Stimulated activated naive B cell treated with anti-CD40 and anti-IgM and Interleukin-4, amounts not matched to agents 10 μg/mL and 1 μg/mL and 100 μg/mL, for 72 hours (primary cell): ENCODE data around the gene KLHL30.

Experiments
- ATAC-seq, 2 donors: fragments of 150-1000 bp; cut with Tn5 transposase; replicated peaks; 2 replicates each; pipeline ENCODE4 v1.10.0; 2021; ENCODE audit warnings: moderate library complexity in 1 of 2
- DNase-seq: peaks from one replicate; pipeline ENCODE4 v3.0.0; 2021
- H3K27ac Mint-ChIP-seq: one replicate; pipeline ENCODE4 v1.8.0; 2022; ENCODE audit warnings: mild to moderate bottlenecking, mixed read lengths
- H3K27me3 Mint-ChIP-seq, 2 donors: one replicate each; pipeline ENCODE4 v1.8.0; 2022; ENCODE audit warnings: mixed read lengths in 2 of 2
- H3K36me3 Mint-ChIP-seq, 2 donors: one replicate each; pipeline ENCODE4 v1.8.0; 2022; ENCODE audit warnings: mixed read lengths in 2 of 2, mild to moderate bottlenecking in 1 of 2
- H3K4me1 Mint-ChIP-seq, 2 donors: one replicate each; pipeline ENCODE4 v1.8.0; 2022; ENCODE audit warnings: mixed read lengths in 2 of 2, mild to moderate bottlenecking in 1 of 2
- H3K4me3 Mint-ChIP-seq, 2 donors: one replicate each; pipeline ENCODE4 v1.8.0; 2022; ENCODE audit warnings: mild to moderate bottlenecking in 2 of 2, mixed read lengths in 2 of 2, moderate library complexity in 1 of 2
- H3K9me3 Mint-ChIP-seq, 2 donors: one replicate each; pipeline ENCODE4 v1.8.0; 2022; ENCODE audit warnings: mixed read lengths in 2 of 2, mild to moderate bottlenecking in 1 of 2

The KLHL30 gene

DNA sequence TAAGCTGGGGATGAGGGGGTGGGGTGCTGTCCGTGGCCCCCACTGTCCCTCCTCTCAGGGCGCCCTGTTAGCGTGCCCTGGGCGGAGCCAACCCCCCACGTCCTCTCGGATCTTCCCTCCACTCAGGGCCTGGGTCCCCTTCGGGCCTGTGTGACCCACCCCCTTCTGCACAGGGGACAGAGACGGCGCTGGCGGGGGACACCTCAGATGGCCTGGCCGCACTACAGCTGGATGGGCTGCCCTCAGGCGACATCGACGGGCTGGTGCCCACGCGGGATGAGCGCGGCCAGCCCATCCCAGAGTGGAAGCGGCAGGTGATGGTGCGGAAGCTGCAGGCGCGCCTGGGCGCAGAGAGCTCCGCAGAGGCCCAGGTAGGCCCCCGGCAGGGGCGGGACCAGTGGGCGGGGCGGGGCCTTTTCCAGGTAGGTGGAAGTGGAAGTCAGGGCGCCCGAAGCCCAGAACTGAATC is 9.9 kb upstream of the KLHL30 start:
- H3K27me3 Mint-ChIP-seq, result no peaks in the 10 kb centered on the region
- no peak for ATAC-seq
- peaks cover 0 to 2% of the 10 kb centered on the region in 2 donors for H3K36me3 Mint-ChIP-seq

DNA sequence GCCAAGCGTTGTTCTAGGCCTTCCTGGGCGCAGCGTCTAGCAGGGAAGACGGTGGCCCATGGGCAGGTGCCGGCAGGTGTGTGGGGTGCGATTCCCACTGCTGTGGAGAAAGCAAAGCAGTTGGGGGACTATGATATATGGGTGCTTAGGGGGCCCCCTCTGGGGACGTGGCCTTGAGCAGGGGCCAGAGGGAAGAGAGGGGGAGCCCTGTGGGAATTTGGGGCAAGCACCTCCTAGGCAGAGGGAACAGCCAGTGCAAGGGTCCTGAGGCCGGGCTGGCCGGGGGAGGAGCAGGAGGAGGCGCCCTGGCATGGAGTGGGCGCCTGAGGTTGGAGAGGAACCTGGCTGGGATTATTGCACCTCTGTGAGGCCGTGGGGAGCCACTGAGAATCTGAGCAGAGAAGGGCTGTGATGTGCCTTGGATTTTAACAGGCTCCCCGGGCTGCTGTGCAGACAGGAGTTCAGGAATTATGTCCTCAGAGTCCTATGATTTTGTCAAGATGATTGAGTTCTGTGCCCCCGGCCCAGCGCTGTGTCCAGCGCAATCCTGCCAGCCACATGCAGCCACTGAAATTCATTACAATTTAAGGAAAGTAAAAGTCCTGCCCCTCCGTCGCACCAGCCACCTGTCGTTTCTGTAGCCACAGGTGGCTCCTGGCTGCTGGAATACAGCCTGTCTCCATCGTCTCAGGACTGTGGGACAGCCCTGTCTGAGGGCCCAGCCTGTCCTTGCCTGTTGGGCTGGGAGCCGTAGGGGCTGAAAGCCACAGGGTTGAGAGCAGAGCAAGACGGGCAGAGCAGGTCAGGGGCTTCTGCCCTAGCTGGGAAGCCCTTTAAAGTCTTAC is 9.1 kb upstream of the KLHL30 start:
- no peaks in the 10 kb centered on the region for H3K4me1 Mint-ChIP-seq
- DNase-seq (no peak), ATAC-seq (no peak)
- H3K36me3 Mint-ChIP-seq, result peaks cover 0 to 2% of the 10 kb centered on the region in 2 donors
- H3K4me3 Mint-ChIP-seq, result no peak overlapping the region
- H3K27me3 Mint-ChIP-seq, result no peaks in the 10 kb centered on the region
- no peak overlapping the region for H3K27ac Mint-ChIP-seq
- H3K9me3 Mint-ChIP-seq, result no peaks in the 10 kb centered on the region

More for the DNA sequence above, 9.9 kb upstream of the KLHL30 start:
- no peak for DNase-seq
- no peaks in the 10 kb centered on the region for H3K9me3 Mint-ChIP-seq
- H3K4me3 Mint-ChIP-seq, result no peak overlapping the region
- H3K27ac Mint-ChIP-seq, result no peak overlapping the region
- no peaks in the 10 kb centered on the region for H3K4me1 Mint-ChIP-seq

GRCh38 chr2:238130111-238130695 is 8.3 kb upstream of the KLHL30 start:
- peaks cover 0 to 2% of the 10 kb centered on the region in 2 donors for H3K36me3 Mint-ChIP-seq
- ATAC-seq (no peak), DNase-seq (no peak)
- H3K9me3 Mint-ChIP-seq, result no peaks in the 10 kb centered on the region
- no peaks in the 10 kb centered on the region for H3K27me3 Mint-ChIP-seq
- peaks cover 0 to 1% of the 10 kb centered on the region in 2 donors for H3K4me1 Mint-ChIP-seq
- H3K4me3 Mint-ChIP-seq, result no peak overlapping the region
- no peak overlapping the region for H3K27ac Mint-ChIP-seq

- H3K4me3 Mint-ChIP-seq, result no peak overlapping the region
- H3K9me3 Mint-ChIP-seq, result no peaks in the 10 kb centered on the region
- peaks cover 0 to 2% of the 10 kb centered on the region in 2 donors for H3K36me3 Mint-ChIP-seq
- no peak overlapping the region for H3K27ac Mint-ChIP-seq
- ATAC-seq (no peak), DNase-seq (no peak)
- H3K27me3 Mint-ChIP-seq, result no peaks in the 10 kb centered on the region
- H3K4me1 Mint-ChIP-seq, result peaks cover 0 to 1% of the 10 kb centered on the region in 2 donors
Measured at GRCh38 chr2:238130696-238131628, 7.5 kb upstream of the KLHL30 start.

GRCh38 chr2:238131761-238132462 is 6.6 kb upstream of the KLHL30 start:
- ATAC-seq, result no peak
- H3K4me1 Mint-ChIP-seq, result peaks cover 0 to 1% of the 10 kb centered on the region in 2 donors
- peaks cover 0 to 2% of the 10 kb centered on the region in 2 donors for H3K36me3 Mint-ChIP-seq
- no peak overlapping the region for H3K27ac Mint-ChIP-seq
- H3K27me3 Mint-ChIP-seq, result no peaks in the 10 kb centered on the region
- no peak for DNase-seq
- H3K4me3 Mint-ChIP-seq, result no peak overlapping the region
- H3K9me3 Mint-ChIP-seq, result no peaks in the 10 kb centered on the region

GRCh38 chr2:238132463-238133450 is 5.7 kb upstream of the KLHL30 start:
- peaks cover 1 to 3% of the 10 kb centered on the region in 2 donors for H3K4me1 Mint-ChIP-seq
- no peak for DNase-seq
- peaks cover 0 to 2% of the 10 kb centered on the region in 2 donors for H3K36me3 Mint-ChIP-seq
- ATAC-seq, result no peak
- H3K27me3 Mint-ChIP-seq, result no peaks in the 10 kb centered on the region
- H3K9me3 Mint-ChIP-seq, result no peaks in the 10 kb centered on the region
- no peak overlapping the region for H3K27ac Mint-ChIP-seq
- no peak overlapping the region for H3K4me3 Mint-ChIP-seq

GRCh38 chr2:238133499-238134392 is 4.7 kb upstream of the KLHL30 start:
- H3K4me1 Mint-ChIP-seq, result peaks cover 1 to 12% of the 10 kb centered on the region in 2 donors
- no peaks in the 10 kb centered on the region for H3K27me3 Mint-ChIP-seq
- no peak for ATAC-seq
- H3K4me3 Mint-ChIP-seq, result no peak overlapping the region
- H3K36me3 Mint-ChIP-seq, result peaks cover 0 to 2% of the 10 kb centered on the region in 2 donors
- H3K27ac Mint-ChIP-seq, result no peak overlapping the region
- no peak for DNase-seq
- H3K9me3 Mint-ChIP-seq, result no peaks in the 10 kb centered on the region

- H3K9me3 Mint-ChIP-seq, result no peaks in the 10 kb centered on the region
- DNase-seq (no peak), ATAC-seq (no peak)
- H3K36me3 Mint-ChIP-seq, result peaks cover 0 to 2% of the 10 kb centered on the region in 2 donors
- no peaks in the 10 kb centered on the region for H3K27me3 Mint-ChIP-seq
- no peak overlapping the region for H3K27ac Mint-ChIP-seq
- H3K4me1 Mint-ChIP-seq, result peaks cover 1 to 19% of the 10 kb centered on the region in 2 donors
- no peak overlapping the region for H3K4me3 Mint-ChIP-seq
Measured at GRCh38 chr2:238134393-238134785, 4.1 kb upstream of the KLHL30 start.

- Mint-ChIP-seq H3K4me1 (peaks cover 1 to 24% of the 10 kb centered on the region in 2 donors), H3K4me3 (no peak overlapping the region), H3K9me3 (no peaks in the 10 kb centered on the region), H3K36me3 (peaks cover 0 to 2% of the 10 kb centered on the region in 2 donors), H3K27me3 (no peaks in the 10 kb centered on the region), H3K27ac (no peak overlapping the region)
- ATAC-seq, result no peak
- no peak for DNase-seq
Measured at GRCh38 chr2:238135601-238136150, 2.8 kb upstream of the KLHL30 start.

DNA sequence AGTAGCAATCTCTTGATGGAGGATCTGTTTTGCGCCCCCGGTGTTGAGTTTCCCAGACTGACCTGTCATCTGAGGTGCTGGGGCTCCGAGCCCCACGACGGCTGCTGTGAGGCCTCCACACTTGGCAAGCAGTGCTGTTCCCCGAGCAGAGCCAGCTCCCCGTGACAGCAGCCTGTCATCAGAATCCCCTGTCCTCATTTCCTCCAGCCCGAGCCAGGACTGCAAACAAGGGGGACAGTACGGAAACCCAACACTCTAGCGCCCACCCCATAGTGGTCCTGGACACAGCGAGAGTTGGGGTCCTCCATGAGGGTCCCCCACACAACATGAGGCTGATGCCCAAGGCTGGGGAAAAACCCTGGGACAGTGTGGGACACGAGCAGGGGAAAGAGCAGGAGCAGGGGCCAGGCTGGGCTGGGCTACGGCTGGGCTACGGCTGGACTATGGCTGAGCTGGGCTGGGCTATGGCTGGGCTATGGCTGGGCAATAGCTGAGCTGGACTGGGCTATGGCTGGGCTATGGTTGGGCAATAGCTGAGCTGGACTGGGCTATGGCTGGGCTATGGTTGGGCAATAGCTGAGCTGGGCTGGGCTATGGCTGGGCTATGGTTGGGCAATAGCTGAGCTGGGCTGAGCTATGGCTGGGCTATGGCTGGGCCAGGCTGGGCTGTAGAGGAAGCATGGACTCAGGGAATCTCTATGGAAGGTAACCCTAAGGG is 1.5 kb upstream of the KLHL30 start:
- DNase-seq, result no peak
- peaks cover 0 to 2% of the 10 kb centered on the region in 2 donors for H3K36me3 Mint-ChIP-seq

DNA sequence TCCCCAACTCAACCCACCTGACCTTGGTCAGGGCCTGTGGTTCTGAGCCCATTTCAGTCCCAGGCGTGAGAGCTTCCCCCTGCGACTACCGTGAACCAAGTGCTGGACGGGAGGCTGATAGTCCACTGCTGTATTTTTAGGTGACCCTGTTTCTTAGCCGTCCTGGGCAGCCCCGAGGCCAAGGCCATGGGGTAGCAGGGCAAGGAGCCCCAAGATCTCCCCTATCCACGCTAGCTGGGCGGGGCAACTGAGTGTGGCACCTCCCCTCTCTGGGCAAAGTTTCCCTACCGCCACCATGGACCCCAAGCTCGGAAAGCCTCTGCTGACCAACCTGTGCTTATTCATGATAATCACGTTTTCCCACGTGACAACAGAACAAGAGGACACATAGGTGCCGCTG is 583 bp upstream of the KLHL30 start:
- no peak for DNase-seq
- Mint-ChIP-seq H3K4me3 (no peak overlapping the region), H3K9me3 (no peaks in the 10 kb centered on the region), H3K4me1 (peaks cover 4 to 36% of the 10 kb centered on the region in 2 donors), H3K36me3 (no peaks in the 10 kb centered on the region), H3K27me3 (peaks cover 0 to 8% of the 10 kb centered on the region in 2 donors), H3K27ac (peak overlapping the region; percentile 22)
- ATAC-seq, result no peak

More for the DNA sequence above, 1.5 kb upstream of the KLHL30 start:
- no peak for ATAC-seq
- Mint-ChIP-seq H3K9me3 (no peaks in the 10 kb centered on the region), H3K27me3 (peaks cover 0 to 6% of the 10 kb centered on the region in 2 donors), H3K4me3 (no peak overlapping the region), H3K27ac (no peak overlapping the region), H3K4me1 (peaks cover 4 to 33% of the 10 kb centered on the region in 2 donors)
